GM23338 (cell line): ENCODE data around the gene COPZ2. TPM values are rescaled to one million over a fixed set of nuclear protein-coding genes. Genes with fewer than 3 reads are reported as not detected.

Source experiments
- ATAC-seq: fragments of 200-7000 bp; cut with Tn5 transposase; 3 replicates; pipeline ENCODE4 v1.9.1; 2020
- DNase-seq: peaks from one replicate; pipeline ENCODE4 v3.0.0-alpha.2; 2015; ENCODE audit warnings: low spot score
- H2AFZ ChIP-seq: fragments of 200-600 bp; sonication (generic); 2 replicates; pipeline ENCODE4 v1.8.0; 2016; ENCODE audit warnings: antibody characterized with exemption, mild to moderate bottlenecking, moderate library complexity
- H3F3A ChIP-seq: fragments of 200-600 bp; sonication (generic); replicated peaks from 2 replicates; pipeline ENCODE4 v1.8.0; 2017; ENCODE audit warnings: antibody characterized with exemption, mixed run types, low read depth
- H3K27ac ChIP-seq: fragments of 200-600 bp; sonication (generic); 2 replicates; pipeline ENCODE4 v1.6.1; 2016; ENCODE audit warnings: low read depth
- H3K27me3 ChIP-seq: fragments of 200-600 bp; sonication (generic); 2 replicates; pipeline ENCODE4 v1.8.0; 2016; ENCODE audit warnings: mild to moderate bottlenecking, mixed run types, moderate library complexity; ENCODE audit not compliant: insufficient read depth
- H3K36me3 ChIP-seq: fragments of 200-600 bp; sonication (generic); 2 replicates; pipeline ENCODE4 v1.8.0; 2016; ENCODE audit warnings: mild to moderate bottlenecking; ENCODE audit not compliant: insufficient read depth
- H3K4me1 ChIP-seq: fragments of 200-600 bp; sonication (generic); 2 replicates; pipeline ENCODE4 v1.8.0; 2016; ENCODE audit warnings: mild to moderate bottlenecking, moderate library complexity; ENCODE audit not compliant: insufficient read depth
- H3K4me2 ChIP-seq: fragments of 200-600 bp; sonication (generic); 2 replicates; pipeline ENCODE4 v1.7.1; 2017; ENCODE audit warnings: mixed run types
- H3K4me3 ChIP-seq: fragments of 200-600 bp; sonication (generic); 2 replicates; pipeline ENCODE4 v1.6.1; 2016; ENCODE audit warnings: mixed run types
- H3K79me2 ChIP-seq: fragments of 200-600 bp; sonication (generic); replicated peaks from 2 replicates; pipeline ENCODE4 v1.8.0; 2017; ENCODE audit warnings: mild to moderate bottlenecking; ENCODE audit not compliant: insufficient read depth
- H3K9me2 ChIP-seq: fragments of 200-600 bp; sonication (generic); 2 replicates; pipeline ENCODE4 v1.8.0; 2017; ENCODE audit not compliant: insufficient read depth
- H4K20me1 ChIP-seq: fragments of 200-600 bp; sonication (generic); replicated peaks from 2 replicates; pipeline ENCODE4 v1.8.0; 2017; ENCODE audit warnings: mild to moderate bottlenecking; ENCODE audit not compliant: insufficient read depth
- H3K27ac Mint-ChIP-seq: 2 replicates; pipeline ENCODE4 v1.8.0; 2020; ENCODE audit warnings: inconsistent platforms, mild to moderate bottlenecking, moderate library complexity, mixed read lengths
- H3K27me3 Mint-ChIP-seq: 3 replicates; pipeline ENCODE4 v1.8.0; 2022; ENCODE audit warnings: low read depth, mild to moderate bottlenecking, moderate library complexity, mixed read lengths, inconsistent platforms; ENCODE audit not compliant: insufficient read depth, poor library complexity
- H3K36me3 Mint-ChIP-seq: 3 replicates; pipeline ENCODE4 v1.8.0; 2021; ENCODE audit warnings: low read depth, mild to moderate bottlenecking, inconsistent platforms, moderate library complexity, mixed read lengths
- H3K4me1 Mint-ChIP-seq: 3 replicates; pipeline ENCODE4 v1.8.0; 2020; ENCODE audit warnings: mild to moderate bottlenecking, inconsistent platforms, mixed read lengths
- H3K4me3 Mint-ChIP-seq: 3 replicates; pipeline ENCODE4 v1.8.0; 2021; ENCODE audit warnings: moderate library complexity, mild to moderate bottlenecking, inconsistent platforms, mixed read lengths
- H3K9me3 Mint-ChIP-seq: 3 replicates; pipeline ENCODE4 v1.8.0; 2020; ENCODE audit warnings: moderate library complexity, mild to moderate bottlenecking, inconsistent platforms, mixed read lengths
- CREB1 ChIP-seq: fragments of 250-450 bp; sonication (Bioruptor Pico); IDR thresholded peaks from 2 replicates; pipeline ENCODE4 v1.5.0; 2020; ENCODE audit warnings: low read depth, mild to moderate bottlenecking, moderate library complexity
- EZH2phosphoT487 ChIP-seq: fragments of 200-600 bp; sonication (generic); IDR thresholded peaks from one replicate; pipeline ENCODE4 v1.8.1; 2018; ENCODE audit warnings: antibody characterized with exemption; ENCODE audit not compliant: unreplicated experiment
- JUNB ChIP-seq: IDR thresholded peaks from one replicate; pipeline ENCODE4 v1.6.1; 2016; ENCODE audit warnings: antibody characterized with exemption; ENCODE audit not compliant: unreplicated experiment
- NANOG ChIP-seq: IDR thresholded peaks from 2 replicates; pipeline ENCODE4 v1.6.1; 2016; ENCODE audit warnings: antibody characterized with exemption, borderline replicate concordance
- REST ChIP-seq: IDR thresholded peaks from one replicate; pipeline ENCODE4 v1.6.1; 2018; ENCODE audit warnings: antibody characterized with exemption; ENCODE audit not compliant: unreplicated experiment
- STAT1 ChIP-seq: IDR thresholded peaks from one replicate; pipeline ENCODE4 v1.6.1; 2016; ENCODE audit warnings: antibody characterized with exemption; ENCODE audit not compliant: unreplicated experiment
- ZNF114 ChIP-seq: fragments of 250-450 bp; sonication (Bioruptor Pico); IDR thresholded peaks from 2 replicates; pipeline ENCODE4 v1.5.0; 2020; ENCODE audit warnings: mild to moderate bottlenecking, moderate library complexity
- ZNF331 ChIP-seq: fragments of 250-450 bp; sonication (Bioruptor Pico); IDR thresholded peaks from 2 replicates; pipeline ENCODE4 v1.5.0; 2020; ENCODE audit warnings: low read depth, mild to moderate bottlenecking, moderate library complexity
- polyA plus RNA-seq: library from polyadenylated mRNA; unstranded; fragments of >200 nt; fragmentation: Nextera tagmentation; extraction: Ambion mirVana; gene quantifications from 2 replicates; pipeline ENCODE4 v1.2.1, GENCODE V29; 2016
- total RNA-seq: library from RNA; depleted of rRNA; stranded (reverse); fragments of >200 nt; shearing (Covaris generic); gene quantifications from 2 replicates; pipeline ENCODE4 v1.2.3, GENCODE V29; 2014
- TF ChIP-seq, protein P1 (sequence below): fragments of 250-450 bp; sonication (Bioruptor Pico); IDR thresholded peaks from 2 replicates; pipeline ENCODE4 v1.5.0; 2020; ENCODE audit warnings: mild to moderate bottlenecking, moderate library complexity

The COPZ2 gene
- total and polyA plus RNA-seq, 2 experiments from 2014 or later, result not detected

- H3K27ac Mint-ChIP-seq, result peak overlapping the region; percentile 90
- peaks cover 32% of the 10 kb centered on the region; the same call in 1 of the 2 replicates for H4K20me1 ChIP-seq
- TF ChIP-seq REST, result no peak
- TF ChIP-seq NANOG, result no peak
- TF ChIP-seq ZNF331 (CRISPR knock-in tag), result no peak
- no peak for TF ChIP-seq CREB1
- no peaks in the 10 kb centered on the region for H3K9me3 Mint-ChIP-seq
- H3K4me2 ChIP-seq, result peak overlapping the region; percentile 94
- peaks cover 34% of the 10 kb centered on the region; the same call in 1 of the 2 replicates for H3F3A ChIP-seq
- DNase-seq, result peak; percentile 45
- peaks cover 75% of the 10 kb centered on the region for H3K36me3 Mint-ChIP-seq
- H3K4me3 ChIP-seq, result peak overlapping the region; percentile 99
- no peak for ATAC-seq
- H2AFZ ChIP-seq, result no peak overlapping the region
- H3K27me3 ChIP-seq, result no peaks in the 10 kb centered on the region
- peaks cover 36% of the 10 kb centered on the region for H3K36me3 ChIP-seq
- peaks cover 24% of the 10 kb centered on the region for H3K27me3 Mint-ChIP-seq
- H3K9me2 ChIP-seq, result no peaks in the 10 kb centered on the region
- H3K4me3 Mint-ChIP-seq, result peak overlapping the region; percentile 98
- H3K4me1 Mint-ChIP-seq, result peaks cover 82% of the 10 kb centered on the region
- H3K27ac ChIP-seq, result peak overlapping the region; percentile 93
- H3K4me1 ChIP-seq, result peaks cover 63% of the 10 kb centered on the region
- peaks cover 86% of the 10 kb centered on the region for H3K79me2 ChIP-seq
Measured at GRCh38 chr17:48053758-48054237, 16.2 kb upstream of the COPZ2 start.

GRCh38 chr17:48052956-48053757 is 15.6 kb upstream of the COPZ2 start:
- H3K4me2 ChIP-seq, result peak overlapping the region; percentile 94
- peaks cover 30% of the 10 kb centered on the region; the same call in 1 of the 2 replicates for H3F3A ChIP-seq
- H3K4me1 ChIP-seq, result peaks cover 60% of the 10 kb centered on the region
- no peak overlapping the region for H2AFZ ChIP-seq
- H3K9me2 ChIP-seq, result no peaks in the 10 kb centered on the region
- peak overlapping the region; percentile 99 for H3K4me3 ChIP-seq
- peaks cover 82% of the 10 kb centered on the region for H3K79me2 ChIP-seq
- Mint-ChIP-seq H3K27me3 (peaks cover 27% of the 10 kb centered on the region), H3K4me3 (peak overlapping the region; percentile 98), H3K4me1 (peaks cover 76% of the 10 kb centered on the region), H3K36me3 (peaks cover 69% of the 10 kb centered on the region), H3K9me3 (no peaks in the 10 kb centered on the region), H3K27ac (peak overlapping the region; percentile 90)
- peak; percentile 14 for DNase-seq
- peaks cover 30% of the 10 kb centered on the region for H3K36me3 ChIP-seq
- H4K20me1 ChIP-seq, result peaks cover 29% of the 10 kb centered on the region; the same call in 1 of the 2 replicates
- no peak for ATAC-seq
- H3K27me3 ChIP-seq, result no peaks in the 10 kb centered on the region
- H3K27ac ChIP-seq, result peak overlapping the region; percentile 93
- TF ChIP-seq STAT1 (no peak), EZH2phosphoT487 (no peak), JUNB (no peak), ZNF331 (CRISPR knock-in tag) (no peak), ZNF114 (no peak)
- TF ChIP-seq, protein P1, sequence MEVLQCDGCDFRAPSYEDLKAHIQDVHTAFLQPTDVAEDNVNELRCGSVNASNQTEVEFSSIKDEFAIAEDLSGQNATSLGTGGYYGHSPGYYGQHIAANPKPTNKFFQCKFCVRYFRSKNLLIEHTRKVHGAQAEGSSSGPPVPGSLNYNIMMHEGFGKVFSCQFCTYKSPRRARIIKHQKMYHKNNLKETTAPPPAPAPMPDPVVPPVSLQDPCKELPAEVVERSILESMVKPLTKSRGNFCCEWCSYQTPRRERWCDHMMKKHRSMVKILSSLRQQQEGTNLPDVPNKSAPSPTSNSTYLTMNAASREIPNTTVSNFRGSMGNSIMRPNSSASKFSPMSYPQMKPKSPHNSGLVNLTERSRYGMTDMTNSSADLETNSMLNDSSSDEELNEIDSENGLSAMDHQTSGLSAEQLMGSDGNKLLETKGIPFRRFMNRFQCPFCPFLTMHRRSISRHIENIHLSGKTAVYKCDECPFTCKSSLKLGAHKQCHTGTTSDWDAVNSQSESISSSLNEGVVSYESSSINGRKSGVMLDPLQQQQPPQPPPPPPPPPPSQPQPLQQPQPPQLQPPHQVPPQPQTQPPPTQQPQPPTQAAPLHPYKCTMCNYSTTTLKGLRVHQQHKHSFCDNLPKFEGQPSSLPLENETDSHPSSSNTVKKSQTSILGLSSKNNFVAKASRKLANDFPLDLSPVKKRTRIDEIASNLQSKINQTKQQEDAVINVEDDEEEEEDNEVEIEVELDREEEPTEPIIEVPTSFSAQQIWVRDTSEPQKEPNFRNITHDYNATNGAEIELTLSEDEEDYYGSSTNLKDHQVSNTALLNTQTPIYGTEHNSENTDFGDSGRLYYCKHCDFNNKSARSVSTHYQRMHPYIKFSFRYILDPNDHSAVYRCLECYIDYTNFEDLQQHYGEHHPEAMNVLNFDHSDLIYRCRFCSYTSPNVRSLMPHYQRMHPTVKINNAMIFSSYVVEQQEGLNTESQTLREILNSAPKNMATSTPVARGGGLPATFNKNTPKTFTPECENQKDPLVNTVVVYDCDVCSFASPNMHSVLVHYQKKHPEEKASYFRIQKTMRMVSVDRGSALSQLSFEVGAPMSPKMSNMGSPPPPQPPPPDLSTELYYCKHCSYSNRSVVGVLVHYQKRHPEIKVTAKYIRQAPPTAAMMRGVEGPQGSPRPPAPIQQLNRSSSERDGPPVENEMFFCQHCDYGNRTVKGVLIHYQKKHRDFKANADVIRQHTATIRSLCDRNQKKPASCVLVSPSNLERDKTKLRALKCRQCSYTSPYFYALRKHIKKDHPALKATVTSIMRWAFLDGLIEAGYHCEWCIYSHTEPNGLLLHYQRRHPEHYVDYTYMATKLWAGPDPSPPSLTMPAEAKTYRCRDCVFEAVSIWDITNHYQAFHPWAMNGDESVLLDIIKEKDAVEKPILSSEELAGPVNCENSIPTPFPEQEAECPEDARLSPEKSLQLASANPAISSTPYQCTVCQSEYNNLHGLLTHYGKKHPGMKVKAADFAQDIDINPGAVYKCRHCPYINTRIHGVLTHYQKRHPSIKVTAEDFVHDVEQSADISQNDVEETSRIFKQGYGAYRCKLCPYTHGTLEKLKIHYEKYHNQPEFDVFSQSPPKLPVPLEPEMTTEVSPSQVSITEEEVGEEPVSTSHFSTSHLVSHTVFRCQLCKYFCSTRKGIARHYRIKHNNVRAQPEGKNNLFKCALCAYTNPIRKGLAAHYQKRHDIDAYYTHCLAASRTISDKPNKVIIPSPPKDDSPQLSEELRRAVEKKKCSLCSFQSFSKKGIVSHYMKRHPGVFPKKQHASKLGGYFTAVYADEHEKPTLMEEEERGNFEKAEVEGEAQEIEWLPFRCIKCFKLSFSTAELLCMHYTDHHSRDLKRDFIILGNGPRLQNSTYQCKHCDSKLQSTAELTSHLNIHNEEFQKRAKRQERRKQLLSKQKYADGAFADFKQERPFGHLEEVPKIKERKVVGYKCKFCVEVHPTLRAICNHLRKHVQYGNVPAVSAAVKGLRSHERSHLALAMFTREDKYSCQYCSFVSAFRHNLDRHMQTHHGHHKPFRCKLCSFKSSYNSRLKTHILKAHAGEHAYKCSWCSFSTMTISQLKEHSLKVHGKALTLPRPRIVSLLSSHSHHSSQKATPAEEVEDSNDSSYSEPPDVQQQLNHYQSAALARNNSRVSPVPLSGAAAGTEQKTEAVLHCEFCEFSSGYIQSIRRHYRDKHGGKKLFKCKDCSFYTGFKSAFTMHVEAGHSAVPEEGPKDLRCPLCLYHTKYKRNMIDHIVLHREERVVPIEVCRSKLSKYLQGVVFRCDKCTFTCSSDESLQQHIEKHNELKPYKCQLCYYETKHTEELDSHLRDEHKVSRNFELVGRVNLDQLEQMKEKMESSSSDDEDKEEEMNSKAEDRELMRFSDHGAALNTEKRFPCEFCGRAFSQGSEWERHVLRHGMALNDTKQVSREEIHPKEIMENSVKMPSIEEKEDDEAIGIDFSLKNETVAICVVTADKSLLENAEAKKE, result no peak
